ENCODE results near the gene ZP3.
"Not testable (repeated sequence)": the region's sequence is repeated elsewhere in the genome, so short reads cannot be mapped to it uniquely, and the experiment has no call there.

DNA sequence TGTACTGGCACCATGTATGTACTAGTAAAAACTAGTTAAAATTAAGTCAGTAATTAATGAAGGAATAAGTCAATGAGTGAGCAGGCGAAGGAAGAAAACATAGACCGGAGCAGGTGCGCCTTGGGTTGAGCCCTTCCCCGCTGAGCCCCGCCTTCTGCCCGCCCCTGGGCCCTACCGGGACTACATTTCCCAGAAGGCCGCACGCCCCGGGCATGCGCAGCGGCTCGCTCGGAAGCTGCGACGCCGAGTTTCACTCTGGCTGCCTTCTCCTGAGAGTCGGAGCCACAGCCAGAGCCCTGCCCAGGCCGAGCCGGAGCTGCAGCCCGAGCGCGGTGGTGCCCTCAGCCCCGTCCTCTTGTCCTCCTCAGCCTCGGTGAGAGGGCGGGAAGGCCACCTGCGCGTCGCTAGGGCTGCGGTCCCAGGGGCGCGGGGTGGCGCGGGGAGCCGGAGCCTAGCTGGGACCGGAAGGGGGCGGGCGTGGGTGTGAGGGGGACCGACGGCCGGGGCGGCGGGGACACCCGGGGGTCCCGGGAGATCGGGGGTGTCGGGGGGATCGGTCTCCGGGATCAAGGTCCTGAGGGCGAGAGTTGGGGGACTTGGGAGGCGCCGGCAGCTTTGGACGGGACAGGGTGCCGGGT, 36.8 kb downstream of the ZP3 start, which contains the start of gene DTX2:
- TF ChIP-seq, protein P1, sequence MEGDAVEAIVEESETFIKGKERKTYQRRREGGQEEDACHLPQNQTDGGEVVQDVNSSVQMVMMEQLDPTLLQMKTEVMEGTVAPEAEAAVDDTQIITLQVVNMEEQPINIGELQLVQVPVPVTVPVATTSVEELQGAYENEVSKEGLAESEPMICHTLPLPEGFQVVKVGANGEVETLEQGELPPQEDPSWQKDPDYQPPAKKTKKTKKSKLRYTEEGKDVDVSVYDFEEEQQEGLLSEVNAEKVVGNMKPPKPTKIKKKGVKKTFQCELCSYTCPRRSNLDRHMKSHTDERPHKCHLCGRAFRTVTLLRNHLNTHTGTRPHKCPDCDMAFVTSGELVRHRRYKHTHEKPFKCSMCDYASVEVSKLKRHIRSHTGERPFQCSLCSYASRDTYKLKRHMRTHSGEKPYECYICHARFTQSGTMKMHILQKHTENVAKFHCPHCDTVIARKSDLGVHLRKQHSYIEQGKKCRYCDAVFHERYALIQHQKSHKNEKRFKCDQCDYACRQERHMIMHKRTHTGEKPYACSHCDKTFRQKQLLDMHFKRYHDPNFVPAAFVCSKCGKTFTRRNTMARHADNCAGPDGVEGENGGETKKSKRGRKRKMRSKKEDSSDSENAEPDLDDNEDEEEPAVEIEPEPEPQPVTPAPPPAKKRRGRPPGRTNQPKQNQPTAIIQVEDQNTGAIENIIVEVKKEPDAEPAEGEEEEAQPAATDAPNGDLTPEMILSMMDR (IDR thresholded peaks at IDR 0.05): not testable (repeated sequence)
- not testable (repeated sequence) for TF ChIP-seq POLR2A (IDR thresholded peaks at IDR 0.05)
